WTC11 (cell line): ENCODE data around the gene UCN3. TPM values are rescaled to one million over a fixed set of nuclear protein-coding genes. Genes with fewer than 3 reads are reported as not detected.

Experiments used
- ATAC-seq: fragments of 200-7000 bp; cut with Tn5 transposase; 2 replicates; pipeline ENCODE4 v1.10.0; 2021; ENCODE audit warnings: mild to moderate bottlenecking, moderate library complexity
- CTCF ChIA-PET: fragments of 300-600 bp; sonication (Branson Sonifier 250); formaldehyde crosslinking; loops from one replicate; lab custom pipeline; 2021; ENCODE audit warnings: antibody characterized with exemption; lab: Charles Lee
- POLR2A ChIA-PET: fragments of 350-600 bp; sonication (Branson Sonifier 250); formaldehyde crosslinking; loops from one replicate; lab custom pipeline; 2021; ENCODE audit warnings: antibody characterized with exemption; lab: Charles Lee
- DNase-seq: peaks from one replicate; pipeline ENCODE4 v3.0.0; 2021; ENCODE audit warnings: low spot score
- H3K27ac Mint-ChIP-seq: 2 replicates; pipeline ENCODE4 v1.8.0; 2021; ENCODE audit warnings: mixed read lengths
- H3K27me3 Mint-ChIP-seq: 2 replicates; pipeline ENCODE4 v1.8.0; 2021; ENCODE audit warnings: low read depth, mild to moderate bottlenecking, moderate library complexity, mixed read lengths
- H3K36me3 Mint-ChIP-seq: 2 replicates; pipeline ENCODE4 v1.8.0; 2021; ENCODE audit warnings: mixed read lengths
- H3K4me1 Mint-ChIP-seq: 2 replicates; pipeline ENCODE4 v1.8.0; 2022; ENCODE audit warnings: mixed read lengths
- H3K4me3 Mint-ChIP-seq: 2 replicates; pipeline ENCODE4 v1.8.0; 2021; ENCODE audit warnings: mild to moderate bottlenecking, moderate library complexity, mixed read lengths
- H3K9me3 Mint-ChIP-seq: 2 replicates; pipeline ENCODE4 v1.8.0; 2021; ENCODE audit warnings: mixed read lengths
- ATF1 ChIP-seq: sonication (generic); formaldehyde crosslinking; IDR thresholded peaks from 2 replicates; pipeline ENCODE4 v1.8.1; 2023; ENCODE audit warnings: mild to moderate bottlenecking, moderate library complexity, missing genetic modification reagents
- EMX1 ChIP-seq: fragments of 250-450 bp; sonication (Bioruptor Pico); IDR thresholded peaks from 2 replicates; pipeline ENCODE4 v1.8.0; 2021; ENCODE audit warnings: mild to moderate bottlenecking
- GTF2I ChIP-seq: fragments of 250-450 bp; sonication (Bioruptor Pico); conservative IDR thresholded peaks from 2 replicates; pipeline ENCODE4 v1.4.0; 2021; ENCODE audit warnings: mild to moderate bottlenecking
- JAZF1 ChIP-seq: fragments of 250-450 bp; sonication (Bioruptor Pico); IDR thresholded peaks from 2 replicates; pipeline ENCODE4 v1.9.0; 2021; ENCODE audit warnings: moderate library complexity, mild to moderate bottlenecking, inconsistent platforms
- MXD4 ChIP-seq: fragments of 250-450 bp; sonication (Bioruptor Pico); IDR thresholded peaks from 2 replicates; pipeline ENCODE4 v1.8.0; 2021; ENCODE audit warnings: mild to moderate bottlenecking, moderate library complexity, borderline replicate concordance
- NFATC4 ChIP-seq: fragments of 250-450 bp; sonication (Bioruptor Pico); IDR thresholded peaks from 2 replicates; pipeline ENCODE4 v1.9.0; 2021; ENCODE audit warnings: mild to moderate bottlenecking
- NFE2L1 ChIP-seq: sonication (generic); formaldehyde crosslinking; IDR thresholded peaks from 2 replicates; pipeline ENCODE4 v1.8.1; 2023; ENCODE audit warnings: missing genetic modification reagents
- NFYB ChIP-seq: sonication (generic); formaldehyde crosslinking; conservative IDR thresholded peaks from 2 replicates; pipeline ENCODE4 v1.8.0; 2022; ENCODE audit warnings: low read depth, missing genetic modification reagents
- OVOL2 ChIP-seq: fragments of 250-450 bp; sonication (Bioruptor Pico); IDR thresholded peaks from 2 replicates; pipeline ENCODE4 v1.9.0; 2021; ENCODE audit warnings: mild to moderate bottlenecking, borderline replicate concordance
- RELA ChIP-seq: sonication (generic); formaldehyde crosslinking; IDR thresholded peaks from 2 replicates; pipeline ENCODE4 v1.8.1; 2022; ENCODE audit warnings: missing genetic modification reagents, mild to moderate bottlenecking, borderline replicate concordance
- SMAD4 ChIP-seq: sonication (generic); formaldehyde crosslinking; IDR thresholded peaks from 2 replicates; pipeline ENCODE4 v1.8.0; 2022; ENCODE audit warnings: mild to moderate bottlenecking, missing genetic modification reagents
- SP1 ChIP-seq: sonication (generic); formaldehyde crosslinking; conservative IDR thresholded peaks from 2 replicates; pipeline ENCODE4 v1.8.1; 2022; ENCODE audit warnings: missing genetic modification reagents
- TEAD1 ChIP-seq: sonication (generic); formaldehyde crosslinking; IDR thresholded peaks from 2 replicates; pipeline ENCODE4 v1.8.0; 2022; ENCODE audit warnings: mild to moderate bottlenecking, missing genetic modification reagents
- TP53 ChIP-seq: sonication (generic); formaldehyde crosslinking; IDR thresholded peaks from 2 replicates; pipeline ENCODE4 v1.8.1; 2023; ENCODE audit warnings: mild to moderate bottlenecking, missing genetic modification reagents
- ZBTB21 ChIP-seq: sonication (generic); formaldehyde crosslinking; IDR thresholded peaks from 2 replicates; pipeline ENCODE4 v1.8.1; 2023; ENCODE audit warnings: mild to moderate bottlenecking, missing genetic modification reagents, borderline replicate concordance
- ZNF121 ChIP-seq: sonication (generic); formaldehyde crosslinking; IDR thresholded peaks from 2 replicates; pipeline ENCODE4 v1.8.0; 2023; ENCODE audit warnings: missing genetic modification reagents
- ZNF138 ChIP-seq: sonication (generic); formaldehyde crosslinking; conservative IDR thresholded peaks from 2 replicates; pipeline ENCODE4 v1.8.1; 2022; ENCODE audit warnings: mild to moderate bottlenecking, moderate library complexity, missing genetic modification reagents
- ZNF219 ChIP-seq: sonication (generic); formaldehyde crosslinking; IDR thresholded peaks from 2 replicates; pipeline ENCODE4 v1.8.0; 2023; ENCODE audit warnings: missing genetic modification reagents, mild to moderate bottlenecking, borderline replicate concordance
- ZNF232 ChIP-seq: sonication (generic); formaldehyde crosslinking; IDR thresholded peaks from 2 replicates; pipeline ENCODE4 v1.8.0; 2022; ENCODE audit warnings: mild to moderate bottlenecking, missing genetic modification reagents
- ZNF317 ChIP-seq: sonication (generic); formaldehyde crosslinking; IDR thresholded peaks from 2 replicates; pipeline ENCODE4 v1.8.1; 2023; ENCODE audit warnings: low read depth, mild to moderate bottlenecking, moderate library complexity, missing genetic modification reagents, borderline replicate concordance
- total RNA-seq: library from RNA; stranded (reverse); gene quantifications from 3 replicates; pipeline ENCODE4 v1.2.3, GENCODE V29; 2021
- TF ChIP-seq, protein P1 (sequence below): sonication (generic); formaldehyde crosslinking; IDR thresholded peaks from 2 replicates; pipeline ENCODE4 v1.8.0; 2022; ENCODE audit warnings: missing genetic modification reagents
- TF ChIP-seq, protein P2 (sequence below): sonication (generic); formaldehyde crosslinking; IDR thresholded peaks from 2 replicates; pipeline ENCODE4 v1.8.0; 2023; ENCODE audit warnings: missing genetic modification reagents, mild to moderate bottlenecking, borderline replicate concordance
- TF ChIP-seq, protein P3 (sequence below): sonication (generic); formaldehyde crosslinking; IDR thresholded peaks from 2 replicates; pipeline ENCODE4 v1.8.1; 2023; ENCODE audit warnings: mild to moderate bottlenecking, moderate library complexity, missing genetic modification reagents
- TF ChIP-seq, protein P4 (sequence below): sonication (generic); formaldehyde crosslinking; IDR thresholded peaks from 2 replicates; pipeline ENCODE4 v1.8.1; 2022; ENCODE audit warnings: low read depth, mild to moderate bottlenecking, moderate library complexity, missing genetic modification reagents, borderline replicate concordance
- TF ChIP-seq, protein P5 (sequence below): fragments of 250-450 bp; sonication (Bioruptor Pico); IDR thresholded peaks from 2 replicates; pipeline ENCODE4 v1.9.0; 2021; ENCODE audit warnings: mild to moderate bottlenecking

Gene UCN3
- total RNA-seq, 1 experiment from 2014 or later: not detected

DNA sequence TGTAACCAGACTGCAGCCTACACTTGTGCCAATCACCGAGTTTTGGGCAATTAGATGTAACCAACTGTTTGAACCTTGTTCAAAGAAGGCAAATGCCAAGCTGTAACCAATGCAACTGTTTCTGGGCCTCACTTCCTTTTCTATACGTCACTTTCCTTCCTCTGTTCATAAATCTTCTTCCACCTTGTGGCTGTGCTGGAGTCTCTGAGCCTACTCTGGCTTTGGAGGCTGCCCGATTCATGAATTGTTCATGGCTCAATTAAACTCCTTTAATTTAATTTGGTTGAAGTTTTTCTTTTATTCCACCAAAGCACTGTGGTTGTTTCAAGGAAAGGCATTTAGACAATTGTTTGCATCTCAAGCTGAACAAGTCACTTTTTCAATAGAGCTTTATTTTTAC, 43.5 kb upstream of the UCN3 start:
- ATAC-seq (no peak), DNase-seq (no peak)
- H3K4me3 Mint-ChIP-seq: no peak overlapping the region
- POLR2A ChIA-PET: no interaction called here
- peaks cover 6% of the 10 kb centered on the region for H3K36me3 Mint-ChIP-seq
- no peaks in the 10 kb centered on the region; the same call in 1 of the 2 replicates for H3K27me3 Mint-ChIP-seq
- TF ChIP-seq SP1 (CRISPR knock-in tag) (no peak), ZBTB21 (CRISPR knock-in tag) (no peak), MXD4 (CRISPR knock-in tag) (no peak), EMX1 (CRISPR knock-in tag) (no peak), NFYB (no peak), RELA (CRISPR knock-in tag) (no peak)
- TF ChIP-seq, protein P1, sequence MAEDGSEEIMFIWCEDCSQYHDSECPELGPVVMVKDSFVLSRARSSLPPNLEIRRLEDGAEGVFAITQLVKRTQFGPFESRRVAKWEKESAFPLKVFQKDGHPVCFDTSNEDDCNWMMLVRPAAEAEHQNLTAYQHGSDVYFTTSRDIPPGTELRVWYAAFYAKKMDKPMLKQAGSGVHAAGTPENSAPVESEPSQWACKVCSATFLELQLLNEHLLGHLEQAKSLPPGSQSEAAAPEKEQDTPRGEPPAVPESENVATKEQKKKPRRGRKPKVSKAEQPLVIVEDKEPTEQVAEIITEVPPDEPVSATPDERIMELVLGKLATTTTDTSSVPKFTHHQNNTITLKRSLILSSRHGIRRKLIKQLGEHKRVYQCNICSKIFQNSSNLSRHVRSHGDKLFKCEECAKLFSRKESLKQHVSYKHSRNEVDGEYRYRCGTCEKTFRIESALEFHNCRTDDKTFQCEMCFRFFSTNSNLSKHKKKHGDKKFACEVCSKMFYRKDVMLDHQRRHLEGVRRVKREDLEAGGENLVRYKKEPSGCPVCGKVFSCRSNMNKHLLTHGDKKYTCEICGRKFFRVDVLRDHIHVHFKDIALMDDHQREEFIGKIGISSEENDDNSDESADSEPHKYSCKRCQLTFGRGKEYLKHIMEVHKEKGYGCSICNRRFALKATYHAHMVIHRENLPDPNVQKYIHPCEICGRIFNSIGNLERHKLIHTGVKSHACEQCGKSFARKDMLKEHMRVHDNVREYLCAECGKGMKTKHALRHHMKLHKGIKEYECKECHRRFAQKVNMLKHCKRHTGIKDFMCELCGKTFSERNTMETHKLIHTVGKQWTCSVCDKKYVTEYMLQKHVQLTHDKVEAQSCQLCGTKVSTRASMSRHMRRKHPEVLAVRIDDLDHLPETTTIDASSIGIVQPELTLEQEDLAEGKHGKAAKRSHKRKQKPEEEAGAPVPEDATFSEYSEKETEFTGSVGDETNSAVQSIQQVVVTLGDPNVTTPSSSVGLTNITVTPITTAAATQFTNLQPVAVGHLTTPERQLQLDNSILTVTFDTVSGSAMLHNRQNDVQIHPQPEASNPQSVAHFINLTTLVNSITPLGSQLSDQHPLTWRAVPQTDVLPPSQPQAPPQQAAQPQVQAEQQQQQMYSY (CRISPR knock-in tag): no peak
- TF ChIP-seq, protein P2, sequence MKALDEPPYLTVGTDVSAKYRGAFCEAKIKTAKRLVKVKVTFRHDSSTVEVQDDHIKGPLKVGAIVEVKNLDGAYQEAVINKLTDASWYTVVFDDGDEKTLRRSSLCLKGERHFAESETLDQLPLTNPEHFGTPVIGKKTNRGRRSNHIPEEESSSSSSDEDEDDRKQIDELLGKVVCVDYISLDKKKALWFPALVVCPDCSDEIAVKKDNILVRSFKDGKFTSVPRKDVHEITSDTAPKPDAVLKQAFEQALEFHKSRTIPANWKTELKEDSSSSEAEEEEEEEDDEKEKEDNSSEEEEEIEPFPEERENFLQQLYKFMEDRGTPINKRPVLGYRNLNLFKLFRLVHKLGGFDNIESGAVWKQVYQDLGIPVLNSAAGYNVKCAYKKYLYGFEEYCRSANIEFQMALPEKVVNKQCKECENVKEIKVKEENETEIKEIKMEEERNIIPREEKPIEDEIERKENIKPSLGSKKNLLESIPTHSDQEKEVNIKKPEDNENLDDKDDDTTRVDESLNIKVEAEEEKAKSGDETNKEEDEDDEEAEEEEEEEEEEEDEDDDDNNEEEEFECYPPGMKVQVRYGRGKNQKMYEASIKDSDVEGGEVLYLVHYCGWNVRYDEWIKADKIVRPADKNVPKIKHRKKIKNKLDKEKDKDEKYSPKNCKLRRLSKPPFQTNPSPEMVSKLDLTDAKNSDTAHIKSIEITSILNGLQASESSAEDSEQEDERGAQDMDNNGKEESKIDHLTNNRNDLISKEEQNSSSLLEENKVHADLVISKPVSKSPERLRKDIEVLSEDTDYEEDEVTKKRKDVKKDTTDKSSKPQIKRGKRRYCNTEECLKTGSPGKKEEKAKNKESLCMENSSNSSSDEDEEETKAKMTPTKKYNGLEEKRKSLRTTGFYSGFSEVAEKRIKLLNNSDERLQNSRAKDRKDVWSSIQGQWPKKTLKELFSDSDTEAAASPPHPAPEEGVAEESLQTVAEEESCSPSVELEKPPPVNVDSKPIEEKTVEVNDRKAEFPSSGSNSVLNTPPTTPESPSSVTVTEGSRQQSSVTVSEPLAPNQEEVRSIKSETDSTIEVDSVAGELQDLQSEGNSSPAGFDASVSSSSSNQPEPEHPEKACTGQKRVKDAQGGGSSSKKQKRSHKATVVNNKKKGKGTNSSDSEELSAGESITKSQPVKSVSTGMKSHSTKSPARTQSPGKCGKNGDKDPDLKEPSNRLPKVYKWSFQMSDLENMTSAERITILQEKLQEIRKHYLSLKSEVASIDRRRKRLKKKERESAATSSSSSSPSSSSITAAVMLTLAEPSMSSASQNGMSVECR (CRISPR knock-in tag): no peak
- CTCF ChIA-PET: no interaction called here
- H3K27ac Mint-ChIP-seq: no peak overlapping the region
- H3K4me1 Mint-ChIP-seq: no peaks in the 10 kb centered on the region
- peaks cover 24% of the 10 kb centered on the region for H3K9me3 Mint-ChIP-seq

DNA sequence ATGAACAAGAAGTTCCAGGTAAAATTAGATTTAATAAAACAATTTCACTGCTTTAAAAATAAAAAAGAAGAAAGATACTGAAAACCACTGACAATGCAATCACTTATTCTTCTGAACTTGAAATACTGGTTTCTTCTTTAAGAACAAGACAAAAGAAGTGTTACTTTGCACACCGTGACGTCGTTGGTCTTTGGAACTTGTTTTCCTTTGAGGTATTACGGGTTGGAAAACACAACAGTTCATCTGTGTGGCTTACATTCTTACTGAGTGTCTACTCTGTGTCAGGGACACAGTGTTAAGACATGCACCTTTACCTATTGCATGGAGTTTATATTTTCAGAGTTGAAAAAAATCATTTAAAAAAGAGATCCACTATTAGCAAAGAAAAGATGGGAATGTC, 41.3 kb upstream of the UCN3 start:
- peaks cover 9% of the 10 kb centered on the region for H3K36me3 Mint-ChIP-seq
- ATAC-seq (no peak), DNase-seq (no peak)
- POLR2A ChIA-PET: no interaction called here
- H3K27ac Mint-ChIP-seq: no peak overlapping the region
- no peaks in the 10 kb centered on the region for H3K27me3 Mint-ChIP-seq
- no peaks in the 10 kb centered on the region for H3K4me1 Mint-ChIP-seq
- H3K9me3 Mint-ChIP-seq: peaks cover 41% of the 10 kb centered on the region
- CTCF ChIA-PET: no interaction called here
- H3K4me3 Mint-ChIP-seq: no peak overlapping the region
- TF ChIP-seq, protein P3, sequence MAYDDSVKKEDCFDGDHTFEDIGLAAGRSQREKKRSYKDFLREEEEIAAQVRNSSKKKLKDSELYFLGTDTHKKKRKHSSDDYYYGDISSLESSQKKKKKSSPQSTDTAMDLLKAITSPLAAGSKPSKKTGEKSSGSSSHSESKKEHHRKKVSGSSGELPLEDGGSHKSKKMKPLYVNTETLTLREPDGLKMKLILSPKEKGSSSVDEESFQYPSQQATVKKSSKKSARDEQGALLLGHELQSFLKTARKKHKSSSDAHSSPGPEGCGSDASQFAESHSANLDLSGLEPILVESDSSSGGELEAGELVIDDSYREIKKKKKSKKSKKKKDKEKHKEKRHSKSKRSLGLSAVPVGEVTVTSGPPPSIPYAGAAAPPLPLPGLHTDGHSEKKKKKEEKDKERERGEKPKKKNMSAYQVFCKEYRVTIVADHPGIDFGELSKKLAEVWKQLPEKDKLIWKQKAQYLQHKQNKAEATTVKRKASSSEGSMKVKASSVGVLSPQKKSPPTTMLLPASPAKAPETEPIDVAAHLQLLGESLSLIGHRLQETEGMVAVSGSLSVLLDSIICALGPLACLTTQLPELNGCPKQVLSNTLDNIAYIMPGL (CRISPR knock-in tag): no peak
- TF ChIP-seq, protein P4, sequence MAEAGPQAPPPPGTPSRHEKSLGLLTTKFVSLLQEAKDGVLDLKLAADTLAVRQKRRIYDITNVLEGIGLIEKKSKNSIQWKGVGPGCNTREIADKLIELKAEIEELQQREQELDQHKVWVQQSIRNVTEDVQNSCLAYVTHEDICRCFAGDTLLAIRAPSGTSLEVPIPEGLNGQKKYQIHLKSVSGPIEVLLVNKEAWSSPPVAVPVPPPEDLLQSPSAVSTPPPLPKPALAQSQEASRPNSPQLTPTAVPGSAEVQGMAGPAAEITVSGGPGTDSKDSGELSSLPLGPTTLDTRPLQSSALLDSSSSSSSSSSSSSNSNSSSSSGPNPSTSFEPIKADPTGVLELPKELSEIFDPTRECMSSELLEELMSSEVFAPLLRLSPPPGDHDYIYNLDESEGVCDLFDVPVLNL (CRISPR knock-in tag): no peak
- TF ChIP-seq ZNF219 (CRISPR knock-in tag) (no peak), ZNF232 (CRISPR knock-in tag) (no peak), NFE2L1 (CRISPR knock-in tag) (no peak), TEAD1 (CRISPR knock-in tag) (no peak), ZNF317 (CRISPR knock-in tag) (no peak), SMAD4 (CRISPR knock-in tag) (no peak), ZNF138 (CRISPR knock-in tag) (no peak), ATF1 (CRISPR knock-in tag) (no peak), TP53 (CRISPR knock-in tag) (no peak), OVOL2 (CRISPR knock-in tag) (no peak), GTF2I (CRISPR knock-in tag) (no peak), ZNF121 (CRISPR knock-in tag) (no peak), NFATC4 (CRISPR knock-in tag) (no peak), JAZF1 (CRISPR knock-in tag) (no peak)
- TF ChIP-seq, protein P5, sequence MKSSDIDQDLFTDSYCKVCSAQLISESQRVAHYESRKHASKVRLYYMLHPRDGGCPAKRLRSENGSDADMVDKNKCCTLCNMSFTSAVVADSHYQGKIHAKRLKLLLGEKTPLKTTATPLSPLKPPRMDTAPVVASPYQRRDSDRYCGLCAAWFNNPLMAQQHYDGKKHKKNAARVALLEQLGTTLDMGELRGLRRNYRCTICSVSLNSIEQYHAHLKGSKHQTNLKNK (CRISPR knock-in tag): no peak
